ENCODE data around the gene SNX33.

GRCh38 chr15:75688278-75688557 lies 40.5 kb downstream of the SNX33 start:
- no peak for TF ChIP-seq CTCF (conservative IDR thresholded peaks at IDR 0.05; ENCODE audit: low read depth, low read length)
- TF ChIP-seq EZH2 (IDR thresholded peaks at IDR 0.05; ENCODE audit: low read length, unreplicated experiment): no peak
- TF ChIP-seq EZH2phosphoT487 (IDR thresholded peaks at IDR 0.05; ENCODE audit: borderline replicate concordance, low read length): no peak

All from PC-3 (cell line).